GM13977 (cell line): ENCODE results near the gene LCN15.
A peak's percentile ranks its signal among the peaks of the same experiment; 100 is the strongest.

ENCODE experiments used
- DNase-seq: peaks from one replicate; pipeline ENCODE4 v3.0.0; 2012; ENCODE audit warnings: low spot score
- in situ Hi-C: fragments of 300-500 bp; cut with MboI; formaldehyde crosslinking; loops from one replicate; pipeline ENCODE4 v1.12.0; 2022; ENCODE audit warnings: low sequenced_read_pairs, low pct_unique_long_range_greater_than_20kb, mixed read lengths, inconsistent platforms; ENCODE audit not compliant: unreplicated experiment
- TF ChIP-seq, protein P1 (sequence below): IDR thresholded peaks from 2 replicates; pipeline ENCODE4 v1.5.1; 2012; ENCODE audit warnings: mild to moderate bottlenecking, control low read depth; ENCODE audit not compliant: insufficient read depth; ENCODE audit errors: extremely low read depth, missing control alignments

The LCN15 gene

DNA sequence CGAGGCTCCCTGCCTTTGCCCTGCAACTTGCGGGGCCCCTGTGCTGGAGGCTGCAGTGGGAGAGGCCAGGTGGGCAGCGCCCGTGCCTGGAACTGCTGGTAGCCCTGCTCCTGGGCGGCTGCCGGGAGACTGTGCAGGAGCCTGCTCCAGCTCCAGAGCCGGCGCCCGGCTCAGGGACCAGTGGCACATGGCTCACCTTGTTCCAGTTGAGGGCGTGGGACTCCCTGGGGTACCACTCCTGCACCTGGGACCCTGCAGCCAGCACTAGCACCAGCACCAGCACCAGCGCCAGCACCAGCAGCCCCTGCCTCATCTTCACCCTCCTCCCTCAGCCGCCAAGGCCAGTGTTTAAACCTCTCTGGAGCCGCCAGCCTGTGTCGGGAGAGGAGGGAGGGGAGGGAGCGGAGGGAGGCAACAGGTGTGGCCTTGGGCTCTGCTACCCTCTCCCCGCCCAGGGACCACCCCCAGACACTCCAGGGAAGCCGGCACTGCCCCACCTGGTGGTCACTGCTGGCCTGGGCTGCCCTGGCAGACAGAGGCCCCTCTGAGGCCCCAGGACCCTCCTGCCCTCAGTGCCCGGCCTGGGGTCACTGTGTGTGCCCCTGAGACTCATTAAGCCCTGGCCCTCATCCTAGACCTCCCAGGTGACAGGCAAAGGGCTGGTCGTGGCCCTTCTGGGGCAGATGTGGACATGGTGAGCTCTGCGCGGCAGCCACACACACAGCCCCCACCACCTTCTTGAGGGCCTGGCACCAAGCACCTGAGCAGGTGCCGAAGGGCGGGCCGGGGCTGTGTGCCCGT, 21.5 kb downstream of the LCN15 start, which contains the start of gene LCN10:
LCN10 (minus strand) TSS at position 350 of the 801 bp plus-strand sequence; CDS start at position 313, 37 bp downstream.
- TF ChIP-seq, protein P1, sequence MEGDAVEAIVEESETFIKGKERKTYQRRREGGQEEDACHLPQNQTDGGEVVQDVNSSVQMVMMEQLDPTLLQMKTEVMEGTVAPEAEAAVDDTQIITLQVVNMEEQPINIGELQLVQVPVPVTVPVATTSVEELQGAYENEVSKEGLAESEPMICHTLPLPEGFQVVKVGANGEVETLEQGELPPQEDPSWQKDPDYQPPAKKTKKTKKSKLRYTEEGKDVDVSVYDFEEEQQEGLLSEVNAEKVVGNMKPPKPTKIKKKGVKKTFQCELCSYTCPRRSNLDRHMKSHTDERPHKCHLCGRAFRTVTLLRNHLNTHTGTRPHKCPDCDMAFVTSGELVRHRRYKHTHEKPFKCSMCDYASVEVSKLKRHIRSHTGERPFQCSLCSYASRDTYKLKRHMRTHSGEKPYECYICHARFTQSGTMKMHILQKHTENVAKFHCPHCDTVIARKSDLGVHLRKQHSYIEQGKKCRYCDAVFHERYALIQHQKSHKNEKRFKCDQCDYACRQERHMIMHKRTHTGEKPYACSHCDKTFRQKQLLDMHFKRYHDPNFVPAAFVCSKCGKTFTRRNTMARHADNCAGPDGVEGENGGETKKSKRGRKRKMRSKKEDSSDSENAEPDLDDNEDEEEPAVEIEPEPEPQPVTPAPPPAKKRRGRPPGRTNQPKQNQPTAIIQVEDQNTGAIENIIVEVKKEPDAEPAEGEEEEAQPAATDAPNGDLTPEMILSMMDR, result peak; percentile 46
- no peak for DNase-seq
- in situ Hi-C loops, result no loop called here

DNA sequence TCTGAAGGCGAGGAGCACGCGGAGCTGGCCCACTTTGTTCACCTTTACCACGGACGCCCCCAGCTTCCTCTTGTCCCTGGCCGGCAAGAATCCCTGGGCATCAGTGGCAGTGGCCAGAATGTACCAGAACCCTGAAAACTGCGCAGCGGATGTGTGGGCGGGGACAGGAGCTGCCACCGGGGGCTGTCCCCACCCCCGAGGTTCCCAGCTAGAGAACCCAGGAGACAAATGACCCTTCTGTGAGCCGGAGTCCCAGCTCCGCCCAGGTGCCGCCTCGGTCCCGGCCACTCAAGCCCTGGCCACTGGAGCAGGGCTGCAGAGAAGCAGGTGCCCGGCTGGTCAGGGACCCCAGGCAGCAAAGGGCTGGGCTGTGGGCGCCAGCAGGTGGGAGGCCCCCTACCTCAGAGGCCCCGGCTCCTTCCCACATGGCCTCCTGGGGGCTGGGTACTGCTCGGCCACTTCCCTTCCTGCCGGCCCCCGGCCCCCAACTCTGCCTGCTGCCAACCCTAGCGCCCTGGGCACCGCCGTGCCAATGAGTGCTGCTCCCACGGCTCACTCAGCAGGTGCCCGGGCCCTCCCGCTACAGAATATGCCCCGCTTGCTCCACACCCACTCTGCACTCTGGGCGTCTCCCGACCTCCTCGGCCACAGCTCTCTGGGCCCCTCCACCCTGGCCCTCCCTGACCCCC, 22.3 kb downstream of the LCN15 start:
- TF ChIP-seq, protein P1, result no peak
- peak; percentile 90 for DNase-seq
- in situ Hi-C loops, result no loop called here

DNA sequence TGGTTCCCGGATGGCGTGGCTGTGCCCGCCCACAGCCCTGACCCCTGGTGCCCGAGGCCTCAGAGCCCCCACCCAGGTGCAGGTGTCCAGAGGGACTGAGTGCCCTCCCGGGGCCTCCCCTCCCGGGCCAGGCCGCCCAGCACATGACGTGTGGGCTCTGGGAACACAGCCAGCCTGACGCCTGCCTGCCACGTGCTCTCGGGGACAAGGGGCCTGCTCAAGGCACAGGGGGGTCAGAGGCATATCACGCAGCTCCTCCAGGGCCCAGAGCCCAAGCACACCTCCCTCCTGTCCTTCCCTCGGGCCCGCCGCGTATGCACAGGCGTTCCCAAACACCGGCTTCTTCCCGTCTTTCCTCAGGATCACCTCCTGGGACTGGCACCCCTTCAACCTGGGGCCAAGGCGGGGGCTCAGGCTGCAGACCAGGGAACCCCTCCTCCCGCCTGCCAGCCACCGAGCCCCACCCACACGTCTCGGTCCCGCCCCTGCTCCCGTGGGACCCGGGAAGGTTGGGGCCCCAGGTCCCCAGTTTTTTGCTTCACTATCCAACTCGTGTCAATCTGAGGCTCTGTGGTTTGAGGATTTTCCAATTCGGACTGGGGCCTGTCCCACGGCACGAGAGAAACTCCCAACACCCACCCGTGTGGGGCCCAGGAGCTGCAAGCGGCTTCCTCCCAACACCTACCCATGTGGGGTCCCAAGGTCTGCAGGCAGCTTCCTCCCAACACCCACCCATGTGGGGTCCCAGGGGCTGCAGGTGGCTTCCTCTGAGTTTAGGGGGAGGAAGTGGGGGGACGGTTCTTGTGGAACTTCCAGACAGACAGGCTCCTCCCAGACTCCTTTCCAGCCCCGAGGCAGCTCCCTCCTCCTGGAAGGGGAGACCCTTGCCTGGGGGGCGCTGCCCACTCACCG, 23.1 kb downstream of the LCN15 start:
- in situ Hi-C loops, result no loop called here
- TF ChIP-seq, protein P1, result no peak
- no peak for DNase-seq

DNA sequence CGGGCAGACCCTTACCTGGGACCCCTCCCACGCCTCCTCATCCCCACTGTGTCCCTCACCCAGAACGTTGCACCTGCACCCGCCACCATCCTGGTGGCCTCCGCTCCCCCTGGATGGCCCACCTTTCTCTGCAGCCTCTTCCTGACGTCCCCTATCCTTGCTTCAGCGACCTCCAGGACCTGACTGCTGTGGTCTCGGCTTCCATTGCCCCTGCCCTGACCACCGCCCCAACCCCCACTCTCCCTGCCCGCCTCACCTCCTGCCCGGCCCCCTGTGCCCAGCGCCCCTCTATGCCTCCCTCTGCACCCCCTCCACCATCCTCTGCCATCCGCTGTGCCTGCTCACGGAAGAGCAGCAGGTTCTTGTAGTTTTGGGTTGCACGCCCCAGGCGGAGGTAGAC, 23.8 kb downstream of the LCN15 start:
- DNase-seq, result no peak
- TF ChIP-seq, protein P1, result no peak
- in situ Hi-C loops, result no loop called here

DNA sequence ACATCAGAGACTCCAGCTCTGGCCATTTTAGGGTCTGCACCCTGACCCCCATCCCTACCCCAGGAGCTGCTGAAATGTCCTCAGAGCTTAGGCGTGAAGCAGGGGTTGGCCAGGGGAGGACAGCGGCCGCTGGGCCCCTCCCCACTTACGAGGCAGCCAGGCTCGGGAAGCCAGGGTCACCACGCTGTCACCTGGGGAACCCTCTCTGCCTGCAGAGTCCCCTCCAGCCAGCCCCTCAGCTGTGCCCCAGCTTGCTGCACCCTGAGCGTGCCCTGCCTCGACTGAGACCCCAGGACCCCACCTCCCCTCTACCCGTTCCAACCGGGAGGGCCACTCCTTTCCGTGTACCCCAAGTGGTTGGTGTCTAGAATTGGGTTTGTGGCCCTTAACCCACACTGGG, 24.2 kb downstream of the LCN15 start:
- TF ChIP-seq, protein P1, result no peak
- no peak for DNase-seq
- in situ Hi-C loops, result no loop called here

DNA sequence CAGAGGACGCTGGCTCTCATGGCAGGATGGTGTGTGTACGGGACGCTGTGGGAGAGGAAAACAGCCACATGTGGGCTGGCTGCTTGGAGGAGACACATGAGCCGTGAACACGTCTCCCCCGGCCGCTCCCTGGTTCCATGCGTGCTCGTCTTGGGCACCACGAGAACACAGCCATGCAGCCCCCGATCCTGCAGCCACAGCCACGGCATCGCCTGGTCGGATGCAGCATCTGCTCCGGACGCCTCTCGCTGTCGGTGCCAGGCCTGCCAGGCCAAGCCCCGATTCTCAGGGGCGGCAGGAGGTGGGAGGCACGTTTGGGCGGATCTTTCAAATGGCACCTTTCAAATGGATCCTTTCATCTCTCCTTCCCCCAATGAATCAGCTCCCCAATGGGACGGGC, 24.8 kb downstream of the LCN15 start:
- in situ Hi-C loops, result no loop called here
- TF ChIP-seq, protein P1, result no peak
- no peak for DNase-seq
